Measurements from ENCODE around the gene UBE3B.

Gene UBE3B

DNA sequence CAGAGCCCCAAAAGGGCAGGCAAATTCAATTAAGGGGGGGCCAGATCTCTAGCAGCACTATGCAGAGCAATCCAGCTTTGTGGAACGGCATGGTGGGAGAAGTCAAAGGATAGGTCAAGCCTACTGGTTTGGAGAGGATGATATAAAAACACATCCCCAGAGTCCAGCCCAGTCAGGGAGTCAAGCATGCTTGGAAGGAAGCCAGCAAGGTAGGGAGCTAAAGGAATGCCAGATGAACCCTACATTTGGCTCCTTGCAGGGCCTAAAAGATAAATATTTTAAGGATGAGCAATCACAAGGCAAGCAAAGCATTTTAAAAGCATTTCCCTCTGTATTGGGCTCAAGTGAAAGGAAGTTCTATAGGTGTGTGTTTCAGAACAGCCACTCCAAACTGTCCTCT lies 21.7 kb upstream of the UBE3B start:
- DNase-seq (ENCODE audit: low read depth) = no peak
- TF ChIP-seq, protein P1, sequence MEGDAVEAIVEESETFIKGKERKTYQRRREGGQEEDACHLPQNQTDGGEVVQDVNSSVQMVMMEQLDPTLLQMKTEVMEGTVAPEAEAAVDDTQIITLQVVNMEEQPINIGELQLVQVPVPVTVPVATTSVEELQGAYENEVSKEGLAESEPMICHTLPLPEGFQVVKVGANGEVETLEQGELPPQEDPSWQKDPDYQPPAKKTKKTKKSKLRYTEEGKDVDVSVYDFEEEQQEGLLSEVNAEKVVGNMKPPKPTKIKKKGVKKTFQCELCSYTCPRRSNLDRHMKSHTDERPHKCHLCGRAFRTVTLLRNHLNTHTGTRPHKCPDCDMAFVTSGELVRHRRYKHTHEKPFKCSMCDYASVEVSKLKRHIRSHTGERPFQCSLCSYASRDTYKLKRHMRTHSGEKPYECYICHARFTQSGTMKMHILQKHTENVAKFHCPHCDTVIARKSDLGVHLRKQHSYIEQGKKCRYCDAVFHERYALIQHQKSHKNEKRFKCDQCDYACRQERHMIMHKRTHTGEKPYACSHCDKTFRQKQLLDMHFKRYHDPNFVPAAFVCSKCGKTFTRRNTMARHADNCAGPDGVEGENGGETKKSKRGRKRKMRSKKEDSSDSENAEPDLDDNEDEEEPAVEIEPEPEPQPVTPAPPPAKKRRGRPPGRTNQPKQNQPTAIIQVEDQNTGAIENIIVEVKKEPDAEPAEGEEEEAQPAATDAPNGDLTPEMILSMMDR (IDR thresholded peaks at IDR 0.05; ENCODE audit: low read depth, low read length) = no peak
- no peak overlapping the region for H3K4me3 ChIP-seq (ENCODE audit: low read depth, low read length)

DNA sequence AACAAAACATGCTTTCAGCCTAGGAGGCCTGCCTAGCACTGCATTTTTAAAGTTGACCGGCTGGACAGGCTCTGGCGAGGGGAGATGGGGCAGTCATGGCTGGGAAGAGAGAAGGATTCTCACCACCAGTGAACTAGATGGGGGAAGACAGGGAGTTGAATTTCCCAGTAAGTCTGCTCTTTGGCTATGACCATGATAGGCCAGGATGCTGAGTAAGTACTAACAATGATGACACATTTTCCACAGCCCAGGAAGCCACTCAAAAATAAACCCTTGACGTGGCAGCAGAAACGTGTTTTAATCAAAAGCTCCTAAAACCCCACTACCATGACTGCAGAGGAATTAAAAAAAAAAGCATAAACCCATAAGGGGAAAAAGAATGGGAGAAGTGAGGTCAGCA lies 19.3 kb upstream of the UBE3B start:
- DNase-seq (ENCODE audit: low read depth) = no peak
- no peak overlapping the region for H3K4me3 ChIP-seq (ENCODE audit: low read depth, low read length)
- TF ChIP-seq POLR2A (IDR thresholded peaks at IDR 0.05; ENCODE audit: extremely low read depth, insufficient read length) (no peak), MYC (IDR thresholded peaks at IDR 0.05; ENCODE audit: low read depth, low read length) (no peak)

DNA sequence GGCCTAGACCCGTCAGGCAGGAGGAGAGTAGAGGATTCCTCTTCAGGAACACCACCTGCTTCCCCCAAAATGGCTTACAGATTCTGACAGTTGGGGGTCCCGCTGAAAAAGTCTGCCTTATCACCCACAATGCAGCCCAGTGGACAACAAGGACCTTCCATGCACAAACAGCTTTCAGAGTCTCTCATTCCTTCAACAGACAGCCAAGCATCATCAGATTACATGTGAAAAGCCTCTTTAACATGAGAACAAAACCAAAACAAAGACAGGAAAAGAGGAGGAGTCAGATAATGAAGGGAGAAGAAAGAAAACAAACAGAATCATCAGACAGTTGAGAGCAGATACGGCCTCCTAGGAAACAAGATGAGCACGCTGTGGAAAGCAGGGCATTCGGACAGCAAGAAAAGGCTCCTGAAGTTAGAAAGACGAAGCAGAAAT lies 18.6 kb upstream of the UBE3B start:
- H3K4me3 ChIP-seq (ENCODE audit: low read depth, low read length) = no peak overlapping the region
- no peak for DNase-seq (ENCODE audit: low read depth)
- TF ChIP-seq, protein P2, sequence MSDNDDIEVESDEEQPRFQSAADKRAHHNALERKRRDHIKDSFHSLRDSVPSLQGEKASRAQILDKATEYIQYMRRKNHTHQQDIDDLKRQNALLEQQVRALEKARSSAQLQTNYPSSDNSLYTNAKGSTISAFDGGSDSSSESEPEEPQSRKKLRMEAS (IDR thresholded peaks at IDR 0.05; ENCODE audit: low read depth, low read length) = no peak
- TF ChIP-seq MYC (IDR thresholded peaks at IDR 0.05; ENCODE audit: low read depth, low read length) (no peak), POLR2A (IDR thresholded peaks at IDR 0.05; ENCODE audit: extremely low read depth, insufficient read length) (no peak)
- TF ChIP-seq, protein P1 (IDR thresholded peaks at IDR 0.05; ENCODE audit: low read depth, low read length) = no peak

DNA sequence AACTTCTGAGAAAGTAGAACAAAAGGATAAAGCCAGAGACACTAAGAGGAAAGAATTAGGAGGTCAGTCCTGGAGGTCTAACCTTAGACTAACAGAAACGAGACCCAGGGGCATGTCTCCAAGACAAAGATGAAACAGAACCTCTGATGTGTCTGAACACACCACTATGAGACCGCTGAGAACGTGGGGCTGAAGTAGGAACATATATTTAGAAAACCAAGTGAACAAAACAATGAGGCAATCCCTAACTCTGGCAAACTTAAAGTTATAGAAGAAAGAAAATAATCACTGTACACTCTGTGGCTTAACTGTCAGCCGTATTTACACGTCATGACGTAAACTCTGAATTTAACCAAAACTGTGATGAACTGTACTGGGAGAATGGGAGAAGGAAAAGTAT lies 18.2 kb upstream of the UBE3B start:
- no peak for TF ChIP-seq POLR2A (IDR thresholded peaks at IDR 0.05; ENCODE audit: extremely low read depth, insufficient read length)
- TF ChIP-seq, protein P1 (IDR thresholded peaks at IDR 0.05; ENCODE audit: low read depth, low read length) = no peak
- TF ChIP-seq, protein P2 (IDR thresholded peaks at IDR 0.05; ENCODE audit: low read depth, low read length) = no peak
- H3K4me3 ChIP-seq (ENCODE audit: low read depth, low read length) = no peak overlapping the region
- DNase-seq (ENCODE audit: low read depth) = no peak

DNA sequence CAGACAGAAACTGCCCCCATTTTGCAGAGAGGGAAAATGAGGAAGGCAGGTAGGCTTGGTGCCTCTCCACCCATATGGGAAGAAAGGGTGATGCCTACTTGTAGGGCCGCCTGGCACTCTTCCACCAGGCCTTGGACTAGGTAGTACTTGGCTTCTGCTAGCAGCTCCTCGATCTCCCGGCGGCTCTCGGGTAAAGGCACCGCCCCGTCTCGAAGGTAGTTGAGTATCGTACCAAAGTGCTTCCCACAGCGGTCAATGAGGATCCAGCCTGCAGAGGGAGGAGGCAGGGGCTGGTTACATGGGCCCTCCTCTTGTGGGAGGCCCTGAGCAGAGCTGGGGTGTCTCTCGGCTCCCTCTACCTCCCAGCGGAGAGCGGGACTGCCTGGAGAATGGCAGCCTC lies 16.9 kb upstream of the UBE3B start:
- DNase-seq (ENCODE audit: low read depth) = no peak
- TF ChIP-seq, protein P2 (IDR thresholded peaks at IDR 0.05; ENCODE audit: low read depth, low read length) = no peak
- TF ChIP-seq, protein P1 (IDR thresholded peaks at IDR 0.05; ENCODE audit: low read depth, low read length) = no peak
- TF ChIP-seq POLR2A (IDR thresholded peaks at IDR 0.05; ENCODE audit: extremely low read depth, insufficient read length) = no peak
- TF ChIP-seq MYC (IDR thresholded peaks at IDR 0.05; ENCODE audit: low read depth, low read length) = no peak
- no peak overlapping the region for H3K4me3 ChIP-seq (ENCODE audit: low read depth, low read length)

DNA sequence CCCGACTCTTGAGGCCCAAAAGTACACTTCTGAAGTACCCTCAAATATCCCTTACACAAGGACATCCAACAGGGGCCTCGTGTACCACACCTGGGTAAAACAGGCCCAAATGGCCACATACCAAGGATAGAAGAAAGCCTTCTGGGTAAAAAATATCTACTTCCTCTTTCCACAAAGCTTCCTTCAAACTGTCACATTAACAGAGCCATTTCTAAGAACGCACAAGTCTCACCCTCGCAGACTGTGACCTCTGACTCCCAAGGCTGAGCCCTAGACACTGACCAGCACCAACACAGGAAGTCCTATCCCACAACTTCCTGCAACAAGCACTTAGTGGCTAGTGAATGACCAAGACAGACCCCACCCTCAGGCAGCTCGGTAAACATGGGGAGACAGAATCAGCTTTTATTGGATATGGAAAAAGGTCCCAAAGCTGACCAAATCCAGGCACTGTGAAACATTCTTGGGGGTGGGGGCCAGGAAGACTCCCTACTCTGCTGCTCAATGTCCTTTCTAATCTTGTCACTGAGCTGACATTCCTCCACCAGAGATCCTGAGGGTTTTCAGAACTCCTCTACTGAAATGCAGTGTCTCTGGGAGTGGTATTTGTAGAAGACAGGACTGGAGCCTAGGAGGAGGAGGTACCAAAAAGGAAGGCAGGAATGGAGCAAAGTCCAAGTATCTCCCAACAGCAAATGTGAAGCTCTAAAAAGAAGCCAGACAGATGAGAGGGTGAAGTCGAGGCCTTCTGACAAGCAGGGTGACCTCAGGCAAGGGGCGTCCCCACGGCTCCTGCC lies 16.2 kb upstream of the UBE3B start:
- TF ChIP-seq POLR2A (IDR thresholded peaks at IDR 0.05; ENCODE audit: extremely low read depth, insufficient read length) (no peak), MYC (IDR thresholded peaks at IDR 0.05; ENCODE audit: low read depth, low read length) (peak; percentile 45)
- TF ChIP-seq, protein P1 (IDR thresholded peaks at IDR 0.05; ENCODE audit: low read depth, low read length) = no peak
- TF ChIP-seq, protein P2 (IDR thresholded peaks at IDR 0.05; ENCODE audit: low read depth, low read length) = peak; percentile 65
- no peak overlapping the region for H3K4me3 ChIP-seq (ENCODE audit: low read depth, low read length)
- peak; percentile 89 for DNase-seq (ENCODE audit: low read depth)

All from NB4 (cell line).